Stimulated activated CD4-positive, alpha-beta T cell treated with anti-CD3 and anti-CD28 coated beads, Interleukin-15, amount 100 ng/mL, for 1 hour (primary cell): Measurements from ENCODE around the gene WSB1.
"Not testable (repeated sequence)": the region's sequence is repeated elsewhere in the genome, so short reads cannot be mapped to it uniquely, and the experiment has no call there.

Experiments
- DNase-seq, 2 donors: peaks; one replicate each; pipeline ENCODE4 v3.0.0-alpha.2; 2020; ENCODE audit warnings: low read depth in 1 of 2, low spot score in 1 of 2

The WSB1 gene

GRCh38 chr17:27279132-27279531 lies 14.8 kb upstream of the WSB1 start:
- not testable (repeated sequence) for DNase-seq

- no peak for DNase-seq
These were observed 13.4 kb upstream of the WSB1 start for GRCh38 chr17:27280527-27280926.

DNA sequence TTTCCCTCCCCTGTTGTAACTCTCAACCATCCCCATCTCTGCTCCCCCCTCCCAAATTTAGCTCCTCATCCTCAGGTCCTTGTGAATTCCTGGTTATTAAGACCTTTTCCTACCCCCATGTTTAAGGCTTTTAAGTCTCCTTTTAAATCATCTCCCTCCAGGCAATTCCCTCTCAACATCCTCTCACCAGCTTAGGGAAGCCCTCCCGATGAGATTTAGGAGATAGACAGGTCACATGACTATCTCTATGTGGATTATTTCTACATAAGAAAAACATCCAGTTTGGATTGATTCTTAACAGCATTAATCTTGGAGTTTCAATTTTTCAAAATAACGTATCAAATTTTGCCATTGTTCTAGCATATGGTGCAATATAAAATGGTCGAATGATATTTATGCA lies 12.5 kb upstream of the WSB1 start:
- no peak for DNase-seq

- no peak for DNase-seq
These were observed 11.8 kb upstream of the WSB1 start for GRCh38 chr17:27282054-27282551.

- DNase-seq: no peak
These were observed 10.9 kb upstream of the WSB1 start for GRCh38 chr17:27283060-27283459.

DNA sequence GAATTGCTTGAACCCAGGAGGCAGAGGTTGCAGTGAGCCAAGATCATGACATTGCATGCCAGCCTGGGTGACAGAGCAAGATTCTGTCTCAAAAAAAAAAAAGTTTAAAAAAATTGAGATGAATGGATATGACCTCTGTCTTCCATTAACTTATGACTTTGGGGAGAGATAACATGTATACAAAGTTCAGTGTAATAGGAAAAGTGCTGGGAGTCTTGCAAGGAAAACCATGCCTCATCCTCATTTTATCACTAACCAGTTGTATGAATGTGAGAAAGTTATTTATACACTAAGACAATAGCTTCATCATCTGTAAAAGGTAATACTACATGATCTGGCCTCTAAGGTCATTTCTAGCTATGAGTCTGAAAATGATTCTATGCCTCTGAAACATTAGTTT lies 10.2 kb upstream of the WSB1 start:
- DNase-seq: no peak

- DNase-seq: no peak
These were observed 9.0 kb upstream of the WSB1 start for GRCh38 chr17:27284811-27285415.

DNA sequence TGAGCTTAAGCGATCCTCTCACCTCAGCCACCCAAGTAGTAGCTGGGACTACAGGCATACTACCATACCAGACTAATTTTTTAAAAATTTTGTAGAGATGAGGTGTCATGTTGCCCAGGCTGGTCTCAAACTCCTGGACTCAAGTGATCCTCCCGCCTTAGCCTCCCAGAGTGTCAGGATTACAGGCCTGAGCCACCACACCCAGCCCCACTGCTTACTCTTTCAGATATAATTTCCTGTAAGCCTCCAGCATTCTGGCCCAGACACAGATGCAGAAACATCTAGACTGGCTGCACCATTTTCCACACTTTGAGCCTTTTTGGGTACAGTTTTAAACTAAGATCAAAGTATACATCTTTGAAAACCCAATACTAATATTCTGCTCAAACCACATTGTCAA lies 8.4 kb upstream of the WSB1 start:
- DNase-seq: no peak

GRCh38 chr17:27288183-27288582 lies 5.7 kb upstream of the WSB1 start:
- no peak for DNase-seq

- DNase-seq: no peak
These were observed 4.1 kb upstream of the WSB1 start for GRCh38 chr17:27289856-27290255.

GRCh38 chr17:27290916-27291598 lies 2.9 kb upstream of the WSB1 start:
- DNase-seq: no peak

- DNase-seq: no peak
These were observed 486 bp upstream of the WSB1 start for GRCh38 chr17:27293359-27293897.

GRCh38 chr17:27294689-27295630 lies 1.0 kb downstream of the WSB1 start:
- DNase-seq: no peak

DNA sequence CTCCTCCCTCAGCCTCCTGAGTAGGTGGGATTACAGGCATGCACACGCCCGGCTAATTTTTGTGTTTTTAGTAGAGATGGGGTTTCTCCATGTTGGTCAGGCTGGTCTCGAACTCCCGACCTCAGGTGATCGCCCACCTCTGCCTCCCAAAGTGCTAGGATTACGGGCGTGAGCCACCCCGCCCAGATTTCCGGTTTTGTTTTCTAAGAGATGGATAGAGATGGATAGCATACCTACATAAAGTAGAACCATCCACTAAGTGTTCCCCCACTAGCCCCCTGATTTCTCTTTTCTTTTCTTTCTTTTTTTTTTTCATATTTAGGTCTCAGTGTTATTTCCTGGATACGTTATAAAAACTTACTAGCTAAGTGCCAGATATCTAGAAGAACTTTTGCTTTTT lies 2.0 kb downstream of the WSB1 start:
- no peak for DNase-seq

DNA sequence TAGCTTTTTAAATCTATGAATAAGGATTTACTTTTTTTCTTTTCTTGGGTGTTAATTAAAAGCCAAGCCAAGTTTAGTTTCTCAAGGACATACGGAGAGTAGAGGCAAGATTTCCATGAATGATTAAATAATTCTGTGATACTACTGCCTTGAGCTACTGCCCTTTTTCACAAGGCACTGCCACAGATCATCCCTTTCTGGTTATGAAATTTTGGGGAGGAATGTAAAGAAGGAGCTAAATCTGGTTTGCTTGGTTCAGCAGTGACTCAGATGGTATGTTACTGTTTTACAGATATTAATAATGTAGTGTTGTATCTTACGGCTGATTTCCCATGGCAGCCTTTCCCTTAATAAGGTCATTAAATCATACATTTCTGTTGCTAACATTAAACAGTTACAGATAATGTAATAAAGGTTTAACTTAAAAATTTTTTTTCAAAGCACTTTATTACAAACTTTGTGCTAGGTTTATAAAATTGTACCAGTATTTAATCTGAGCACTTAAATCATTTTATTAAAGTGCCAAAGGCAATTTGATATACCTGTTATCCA lies 2.6 kb downstream of the WSB1 start:
- no peak for DNase-seq

DNA sequence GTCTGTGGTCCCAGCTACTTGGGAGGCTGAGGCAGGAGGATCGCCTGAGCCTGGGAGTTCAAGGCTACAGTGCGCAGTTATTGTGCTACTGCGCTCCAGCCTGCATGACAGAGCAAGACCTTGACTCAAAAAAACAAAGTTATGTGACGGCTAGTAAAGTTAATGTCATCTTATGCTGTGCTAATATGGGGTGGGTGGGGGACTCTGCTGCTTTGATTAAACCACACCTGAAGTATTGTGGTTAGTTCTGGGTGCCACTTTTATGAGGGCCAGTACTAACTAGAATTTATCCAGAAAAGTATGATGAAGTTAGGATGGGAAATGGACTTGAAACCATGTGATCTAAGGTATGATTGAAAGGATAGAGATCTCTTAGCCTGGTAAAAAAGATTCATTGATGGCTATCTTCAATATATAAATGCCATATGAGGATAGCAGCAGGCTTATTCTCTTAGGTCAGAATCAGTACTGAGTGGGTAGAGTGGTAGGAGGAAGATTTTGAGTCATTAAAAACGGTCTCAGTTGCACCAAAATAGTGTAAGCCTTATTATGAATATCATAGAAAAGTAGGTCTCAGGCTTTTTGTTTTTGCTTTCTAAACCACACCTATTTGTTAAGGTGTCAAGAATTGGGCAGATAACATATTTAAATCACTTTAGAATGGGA lies 5.6 kb downstream of the WSB1 start:
- no peak for DNase-seq

GRCh38 chr17:27303734-27304133 lies 9.8 kb downstream of the WSB1 start:
- DNase-seq: no peak

- no peak for DNase-seq
These were observed 12.4 kb downstream of the WSB1 start for GRCh38 chr17:27306276-27306835.

- no peak for DNase-seq
These were observed 16.7 kb downstream of the WSB1 start for GRCh38 chr17:27310565-27311110.

DNA sequence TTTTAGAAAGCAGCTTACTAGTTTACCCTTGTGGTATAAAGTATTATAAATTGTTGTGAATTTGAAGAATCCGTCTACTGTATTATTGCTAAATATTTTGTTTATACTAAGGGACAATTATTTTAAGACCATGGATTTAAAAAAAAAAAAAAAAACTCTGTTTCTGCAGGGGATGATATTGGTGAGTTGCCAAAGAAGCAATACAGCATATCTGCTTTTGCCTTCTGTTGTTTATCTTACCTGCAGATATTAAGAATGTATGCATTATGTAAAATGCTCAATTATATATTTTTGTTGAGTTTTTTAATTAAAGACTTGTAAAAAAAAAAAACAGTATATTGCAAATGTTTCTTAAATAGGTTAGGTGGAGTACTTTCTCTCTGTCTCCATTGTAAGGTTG lies 19.4 kb downstream of the WSB1 start:
- no peak for DNase-seq
